GM12878 (cell line): ENCODE data around the gene MGAT4B.

Experiments used
- CREM ChIP-seq: IDR thresholded peaks from 2 replicates; pipeline ENCODE4 v1.6.1; 2014; ENCODE audit warnings: antibody characterized with exemption, low read depth
- HDAC2 ChIP-seq: fragments of 200-600 bp; sonication (generic); IDR thresholded peaks from 2 replicates; pipeline ENCODE4 v1.6.1; 2017
- JUND ChIP-seq: IDR thresholded peaks from 2 replicates; pipeline ENCODE4 v1.6.1; 2012; ENCODE audit warnings: low read depth, mild to moderate bottlenecking, low read length, improper control_type of control experiment, moderate library complexity
- POLR2A ChIP-seq: IDR thresholded peaks from 2 replicates; pipeline ENCODE4 v1.6.1; 2011; ENCODE audit warnings: low read depth, mild to moderate bottlenecking, low read length
- POLR2AphosphoS5 ChIP-seq: IDR thresholded peaks from 2 replicates; pipeline ENCODE4 v1.6.1; 2011; ENCODE audit warnings: mild to moderate bottlenecking, low read length, inconsistent platforms
- SIN3A ChIP-seq: IDR thresholded peaks from 2 replicates; pipeline ENCODE4 v1.6.1; 2012; ENCODE audit warnings: low read depth, low read length, improper control_type of control experiment
- ZNF217 ChIP-seq: fragments of 450-650 bp; IDR thresholded peaks from 2 replicates; pipeline ENCODE4 v1.6.1; 2017; ENCODE audit warnings: antibody characterized with exemption, mild to moderate bottlenecking
- TF ChIP-seq, protein P1 (sequence below), 3 experiments: IDR thresholded peaks in 2 of 3; conservative IDR thresholded peaks in 1 of 3; 2 replicates each; pipeline ENCODE4 v1.5.1; 2011; ENCODE audit warnings: low read depth in 3 of 3, low read length in 3 of 3, mild to moderate bottlenecking in 3 of 3, control low read depth in 2 of 3, moderate library complexity in 2 of 3, inconsistent platforms in 1 of 3, mixed read lengths in 1 of 3; ENCODE audit not compliant: control insufficient read depth in 2 of 3, insufficient read depth in 1 of 3; ENCODE audit errors: extremely low read depth in 1 of 3
- TF ChIP-seq, protein P2 (sequence below): fragments of 450-650 bp; conservative IDR thresholded peaks from 2 replicates; pipeline ENCODE4 v1.6.1; 2017; ENCODE audit warnings: mild to moderate bottlenecking, moderate library complexity
- TF ChIP-seq, protein P3 (sequence below): IDR thresholded peaks from 2 replicates; pipeline ENCODE4 v1.6.1; 2011; ENCODE audit warnings: low read depth, mild to moderate bottlenecking, low read length, moderate library complexity, borderline replicate concordance; ENCODE audit errors: extremely low read depth
- TF ChIP-seq, protein P4 (sequence below): IDR thresholded peaks from 2 replicates; pipeline ENCODE4 v1.6.1; 2012; ENCODE audit warnings: mild to moderate bottlenecking, low read depth, low read length
- TF ChIP-seq, protein P5 (sequence below): IDR thresholded peaks from 2 replicates; pipeline ENCODE4 v1.6.1; 2012; ENCODE audit warnings: low read length, inconsistent platforms

DNA sequence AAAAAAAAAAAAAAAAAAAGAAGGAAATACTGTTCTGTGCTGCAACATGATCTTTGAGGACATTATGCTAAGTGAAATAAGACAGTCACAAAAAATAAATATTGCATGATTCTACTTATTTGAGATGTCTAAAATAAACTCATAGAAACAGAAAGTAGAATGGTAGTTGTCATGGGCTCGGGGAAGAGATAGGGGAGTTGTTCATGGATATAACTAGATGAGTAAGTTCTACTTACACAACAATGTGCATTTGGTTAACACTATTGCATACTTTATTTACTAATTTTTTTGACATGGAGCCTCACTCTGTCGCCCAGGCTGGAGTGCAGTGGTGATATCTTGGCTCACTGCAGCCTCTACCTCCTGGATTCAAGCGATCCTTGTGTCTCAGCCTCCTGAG, 58.9 kb downstream of the MGAT4B start:
- TF ChIP-seq, protein P1, sequence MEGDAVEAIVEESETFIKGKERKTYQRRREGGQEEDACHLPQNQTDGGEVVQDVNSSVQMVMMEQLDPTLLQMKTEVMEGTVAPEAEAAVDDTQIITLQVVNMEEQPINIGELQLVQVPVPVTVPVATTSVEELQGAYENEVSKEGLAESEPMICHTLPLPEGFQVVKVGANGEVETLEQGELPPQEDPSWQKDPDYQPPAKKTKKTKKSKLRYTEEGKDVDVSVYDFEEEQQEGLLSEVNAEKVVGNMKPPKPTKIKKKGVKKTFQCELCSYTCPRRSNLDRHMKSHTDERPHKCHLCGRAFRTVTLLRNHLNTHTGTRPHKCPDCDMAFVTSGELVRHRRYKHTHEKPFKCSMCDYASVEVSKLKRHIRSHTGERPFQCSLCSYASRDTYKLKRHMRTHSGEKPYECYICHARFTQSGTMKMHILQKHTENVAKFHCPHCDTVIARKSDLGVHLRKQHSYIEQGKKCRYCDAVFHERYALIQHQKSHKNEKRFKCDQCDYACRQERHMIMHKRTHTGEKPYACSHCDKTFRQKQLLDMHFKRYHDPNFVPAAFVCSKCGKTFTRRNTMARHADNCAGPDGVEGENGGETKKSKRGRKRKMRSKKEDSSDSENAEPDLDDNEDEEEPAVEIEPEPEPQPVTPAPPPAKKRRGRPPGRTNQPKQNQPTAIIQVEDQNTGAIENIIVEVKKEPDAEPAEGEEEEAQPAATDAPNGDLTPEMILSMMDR (IDR thresholded peaks at IDR 0.05 in 2 of 3, conservative IDR thresholded peaks at IDR 0.05 in 1 of 3; ENCODE audit: control insufficient read depth in 2 of 3, extremely low read depth in 1 of 3, insufficient read depth in 1 of 3, low read depth in 3 of 3, low read length in 3 of 3) = no peak
- TF ChIP-seq, protein P2, sequence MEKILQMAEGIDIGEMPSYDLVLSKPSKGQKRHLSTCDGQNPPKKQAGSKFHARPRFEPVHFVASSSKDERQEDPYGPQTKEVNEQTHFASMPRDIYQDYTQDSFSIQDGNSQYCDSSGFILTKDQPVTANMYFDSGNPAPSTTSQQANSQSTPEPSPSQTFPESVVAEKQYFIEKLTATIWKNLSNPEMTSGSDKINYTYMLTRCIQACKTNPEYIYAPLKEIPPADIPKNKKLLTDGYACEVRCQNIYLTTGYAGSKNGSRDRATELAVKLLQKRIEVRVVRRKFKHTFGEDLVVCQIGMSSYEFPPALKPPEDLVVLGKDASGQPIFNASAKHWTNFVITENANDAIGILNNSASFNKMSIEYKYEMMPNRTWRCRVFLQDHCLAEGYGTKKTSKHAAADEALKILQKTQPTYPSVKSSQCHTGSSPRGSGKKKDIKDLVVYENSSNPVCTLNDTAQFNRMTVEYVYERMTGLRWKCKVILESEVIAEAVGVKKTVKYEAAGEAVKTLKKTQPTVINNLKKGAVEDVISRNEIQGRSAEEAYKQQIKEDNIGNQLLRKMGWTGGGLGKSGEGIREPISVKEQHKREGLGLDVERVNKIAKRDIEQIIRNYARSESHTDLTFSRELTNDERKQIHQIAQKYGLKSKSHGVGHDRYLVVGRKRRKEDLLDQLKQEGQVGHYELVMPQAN = no peak
- no peak for TF ChIP-seq JUND
- no peak for TF ChIP-seq HDAC2
- TF ChIP-seq POLR2A = no peak
- TF ChIP-seq POLR2AphosphoS5 = no peak
- TF ChIP-seq SIN3A = no peak
- TF ChIP-seq ZNF217 = no peak
- no peak for TF ChIP-seq CREM
- TF ChIP-seq, protein P3, sequence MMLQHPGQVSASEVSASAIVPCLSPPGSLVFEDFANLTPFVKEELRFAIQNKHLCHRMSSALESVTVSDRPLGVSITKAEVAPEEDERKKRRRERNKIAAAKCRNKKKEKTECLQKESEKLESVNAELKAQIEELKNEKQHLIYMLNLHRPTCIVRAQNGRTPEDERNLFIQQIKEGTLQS = no peak
- TF ChIP-seq, protein P4, sequence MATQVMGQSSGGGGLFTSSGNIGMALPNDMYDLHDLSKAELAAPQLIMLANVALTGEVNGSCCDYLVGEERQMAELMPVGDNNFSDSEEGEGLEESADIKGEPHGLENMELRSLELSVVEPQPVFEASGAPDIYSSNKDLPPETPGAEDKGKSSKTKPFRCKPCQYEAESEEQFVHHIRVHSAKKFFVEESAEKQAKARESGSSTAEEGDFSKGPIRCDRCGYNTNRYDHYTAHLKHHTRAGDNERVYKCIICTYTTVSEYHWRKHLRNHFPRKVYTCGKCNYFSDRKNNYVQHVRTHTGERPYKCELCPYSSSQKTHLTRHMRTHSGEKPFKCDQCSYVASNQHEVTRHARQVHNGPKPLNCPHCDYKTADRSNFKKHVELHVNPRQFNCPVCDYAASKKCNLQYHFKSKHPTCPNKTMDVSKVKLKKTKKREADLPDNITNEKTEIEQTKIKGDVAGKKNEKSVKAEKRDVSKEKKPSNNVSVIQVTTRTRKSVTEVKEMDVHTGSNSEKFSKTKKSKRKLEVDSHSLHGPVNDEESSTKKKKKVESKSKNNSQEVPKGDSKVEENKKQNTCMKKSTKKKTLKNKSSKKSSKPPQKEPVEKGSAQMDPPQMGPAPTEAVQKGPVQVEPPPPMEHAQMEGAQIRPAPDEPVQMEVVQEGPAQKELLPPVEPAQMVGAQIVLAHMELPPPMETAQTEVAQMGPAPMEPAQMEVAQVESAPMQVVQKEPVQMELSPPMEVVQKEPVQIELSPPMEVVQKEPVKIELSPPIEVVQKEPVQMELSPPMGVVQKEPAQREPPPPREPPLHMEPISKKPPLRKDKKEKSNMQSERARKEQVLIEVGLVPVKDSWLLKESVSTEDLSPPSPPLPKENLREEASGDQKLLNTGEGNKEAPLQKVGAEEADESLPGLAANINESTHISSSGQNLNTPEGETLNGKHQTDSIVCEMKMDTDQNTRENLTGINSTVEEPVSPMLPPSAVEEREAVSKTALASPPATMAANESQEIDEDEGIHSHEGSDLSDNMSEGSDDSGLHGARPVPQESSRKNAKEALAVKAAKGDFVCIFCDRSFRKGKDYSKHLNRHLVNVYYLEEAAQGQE = no peak
- TF ChIP-seq, protein P5, sequence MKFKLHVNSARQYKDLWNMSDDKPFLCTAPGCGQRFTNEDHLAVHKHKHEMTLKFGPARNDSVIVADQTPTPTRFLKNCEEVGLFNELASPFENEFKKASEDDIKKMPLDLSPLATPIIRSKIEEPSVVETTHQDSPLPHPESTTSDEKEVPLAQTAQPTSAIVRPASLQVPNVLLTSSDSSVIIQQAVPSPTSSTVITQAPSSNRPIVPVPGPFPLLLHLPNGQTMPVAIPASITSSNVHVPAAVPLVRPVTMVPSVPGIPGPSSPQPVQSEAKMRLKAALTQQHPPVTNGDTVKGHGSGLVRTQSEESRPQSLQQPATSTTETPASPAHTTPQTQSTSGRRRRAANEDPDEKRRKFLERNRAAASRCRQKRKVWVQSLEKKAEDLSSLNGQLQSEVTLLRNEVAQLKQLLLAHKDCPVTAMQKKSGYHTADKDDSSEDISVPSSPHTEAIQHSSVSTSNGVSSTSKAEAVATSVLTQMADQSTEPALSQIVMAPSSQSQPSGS = no peak
